ENCODE data around the gene JAK2. TPM values are rescaled to one million over a fixed set of nuclear protein-coding genes. Genes with fewer than 3 reads are reported as not detected.
"Not testable (repeated sequence)": the region's sequence is repeated elsewhere in the genome, so short reads cannot be mapped to it uniquely, and the experiment has no call there.

Gene JAK2
- total RNA-seq, result 12.7 TPM
- long read RNA-seq, full-length matches to known transcripts, result 3 of 13 reads
- long read RNA-seq, partial matches to known transcripts, result 8 of 13 reads
- long read RNA-seq, other reads (novel, unspliced or antisense), result 2 of 13 reads

DNA sequence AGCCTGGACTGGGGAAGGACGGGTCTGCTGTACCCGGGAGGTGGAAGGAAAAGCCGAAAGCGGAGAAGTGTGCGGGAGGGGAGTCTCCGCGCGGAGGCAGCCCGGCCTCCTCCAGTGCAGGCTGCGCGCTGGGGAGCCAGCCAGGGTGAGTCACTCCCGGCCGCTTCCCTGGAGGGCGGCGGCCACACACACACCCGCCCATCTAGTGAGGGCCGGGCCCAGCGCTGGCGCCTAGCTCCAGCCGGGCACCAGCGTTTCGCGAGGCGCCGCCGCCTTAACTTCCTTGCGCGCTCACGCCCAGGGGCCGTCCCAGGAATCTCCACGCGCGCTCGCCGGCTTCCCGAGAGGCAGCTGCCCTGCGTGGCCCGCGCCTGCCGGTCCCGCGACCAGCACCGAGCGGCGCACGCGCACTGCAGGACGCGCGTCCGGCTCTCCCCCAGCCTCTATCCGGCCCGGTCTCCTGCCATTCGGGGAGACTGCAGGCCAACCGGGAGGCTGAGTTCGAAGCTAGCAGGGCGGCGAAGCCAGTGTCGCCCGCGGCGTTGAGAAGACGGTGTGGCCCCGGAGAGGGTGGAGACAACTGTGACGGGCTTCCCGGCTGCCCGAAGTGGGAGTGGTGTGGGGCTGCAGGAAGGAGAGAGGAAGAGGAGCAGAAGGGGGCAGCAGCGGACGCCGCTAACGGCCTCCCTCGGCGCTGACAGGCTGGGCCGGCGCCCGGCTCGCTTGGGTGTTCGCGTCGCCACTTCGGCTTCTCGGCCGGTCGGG is at the start of gene JAK2:
Gene JAK2, plus strand, starts transcription at position 652 of the 765 bp plus-strand sequence. CDS start 36,716 bp downstream, outside the sequence.
- intact Hi-C loops (cut with DNase I), result loop anchor here (5.0 to 10.0 kb wide), 2 partner anchors 190 to 223 kb away; partner anchors contain the start of gene RCL1
- DNase-seq, result peak; percentile 95
- peak; percentile 94 for ATAC-seq (ENCODE audit: poor library complexity)

- ATAC-seq (ENCODE audit: poor library complexity) (no peak), DNase-seq (no peak)
- intact Hi-C loops (cut with DNase I), result no loop called here
These were observed 48.8 kb upstream of the JAK2 start for GRCh38 chr9:4936277-4936676.

DNA sequence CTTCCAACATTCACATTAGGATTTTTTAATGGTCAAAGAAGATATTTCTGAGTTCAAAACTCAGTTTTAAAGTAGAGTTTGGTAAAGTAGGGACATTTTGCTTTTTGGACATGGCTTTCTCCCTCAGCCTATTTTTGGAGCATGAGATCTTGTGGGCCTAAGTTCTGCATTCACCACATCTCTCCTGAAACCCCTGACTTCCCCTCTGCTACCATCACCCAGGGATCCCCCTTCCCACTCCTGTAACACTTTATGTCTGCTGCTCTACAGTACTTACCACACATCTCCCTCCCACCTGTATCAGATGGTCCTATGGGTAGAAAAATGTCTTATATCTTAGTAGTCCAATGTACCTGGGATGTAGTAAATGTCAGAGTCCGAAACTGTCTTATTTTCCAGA is 48.2 kb upstream of the JAK2 start:
- intact Hi-C loops (cut with DNase I), result no loop called here
- ATAC-seq (ENCODE audit: poor library complexity), result no peak
- DNase-seq, result no peak

GRCh38 chr9:4937446-4937845 is 47.6 kb upstream of the JAK2 start:
- intact Hi-C loops (cut with DNase I), result no loop called here
- ATAC-seq (ENCODE audit: poor library complexity) (no peak), DNase-seq (no peak)

GRCh38 chr9:4938496-4938895 is 46.6 kb upstream of the JAK2 start:
- no peak for ATAC-seq (ENCODE audit: poor library complexity)

GRCh38 chr9:4939118-4939561 is 45.9 kb upstream of the JAK2 start:
- intact Hi-C loops (cut with DNase I), result no loop called here
- DNase-seq (no peak), ATAC-seq (ENCODE audit: poor library complexity) (peak; percentile 57)

More at GRCh38 chr9:4938496-4938895, 46.6 kb upstream of the JAK2 start:
- DNase-seq, result no peak
- intact Hi-C loops (cut with DNase I), result no loop called here

- intact Hi-C loops (cut with DNase I); DNase-seq; ATAC-seq (ENCODE audit: poor library complexity): not testable (repeated sequence)
These were observed 42.9 kb upstream of the JAK2 start for GRCh38 chr9:4942042-4942691.

GRCh38 chr9:4943346-4943745 is 41.7 kb upstream of the JAK2 start:
- intact Hi-C loops (cut with DNase I), result no loop called here
- ATAC-seq (ENCODE audit: poor library complexity) (peak; percentile 75), DNase-seq (no peak)

- ATAC-seq (ENCODE audit: poor library complexity); intact Hi-C loops (cut with DNase I); DNase-seq: not testable (repeated sequence)
These were observed 40.5 kb upstream of the JAK2 start for GRCh38 chr9:4944431-4945211.

- no peak for DNase-seq
- intact Hi-C loops (cut with DNase I), result no loop called here
- ATAC-seq (ENCODE audit: poor library complexity), result no peak
These were observed 38.1 kb upstream of the JAK2 start for GRCh38 chr9:4946937-4947336.

GRCh38 chr9:4955836-4956235 is 29.2 kb upstream of the JAK2 start:
- intact Hi-C loops (cut with DNase I), result no loop called here
- no peak for ATAC-seq (ENCODE audit: poor library complexity)
- no peak for DNase-seq

GRCh38 chr9:4959031-4959430 is 26.0 kb upstream of the JAK2 start:
- DNase-seq (no peak), ATAC-seq (ENCODE audit: poor library complexity) (no peak)
- intact Hi-C loops (cut with DNase I), result no loop called here

DNA sequence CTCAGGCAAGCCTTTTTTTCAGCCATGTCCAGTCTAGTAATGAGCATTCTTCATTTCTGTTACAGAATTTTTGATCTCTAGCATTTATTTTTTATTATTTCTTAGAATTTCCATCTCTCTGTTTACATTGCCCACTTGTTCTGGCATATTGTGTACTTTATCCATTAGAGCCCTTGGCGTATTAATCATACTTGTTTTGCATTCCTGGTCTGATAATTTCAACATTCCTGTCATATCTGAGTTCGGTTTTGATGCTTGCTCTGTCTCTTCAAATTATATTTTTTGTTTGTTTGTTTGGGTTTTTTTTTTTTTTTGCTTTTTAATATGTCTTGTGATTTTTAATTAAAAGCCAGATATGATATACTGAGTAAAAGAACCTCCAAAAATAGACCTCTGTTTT is 23.0 kb upstream of the JAK2 start:
- DNase-seq, result no peak
- intact Hi-C loops (cut with DNase I), result no loop called here
- no peak for ATAC-seq (ENCODE audit: poor library complexity)

DNA sequence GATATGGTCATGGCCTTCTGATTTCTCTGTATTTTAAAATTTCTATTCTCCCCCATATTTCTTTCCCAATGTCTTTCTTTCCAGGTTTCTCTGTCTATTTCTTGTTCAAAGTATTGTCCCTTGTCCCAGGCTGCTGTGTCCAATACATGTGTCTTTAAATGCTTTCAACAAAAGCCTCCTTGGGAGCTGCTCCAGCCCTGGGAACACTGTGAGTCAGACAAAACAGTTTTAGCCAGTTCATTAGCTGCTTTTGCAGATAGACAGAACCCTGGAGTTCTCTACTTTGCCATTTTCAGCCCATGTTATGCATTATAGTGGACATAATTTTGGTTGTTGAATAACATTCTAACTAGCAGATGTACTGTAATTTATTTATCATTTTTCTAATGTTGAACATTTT is 20.5 kb upstream of the JAK2 start:
- DNase-seq (no peak), ATAC-seq (ENCODE audit: poor library complexity) (no peak)
- intact Hi-C loops (cut with DNase I), result no loop called here

- ATAC-seq (ENCODE audit: poor library complexity) (no peak), DNase-seq (no peak)
- intact Hi-C loops (cut with DNase I), result no loop called here
These were observed 19.8 kb upstream of the JAK2 start for GRCh38 chr9:4965174-4965821.

DNA sequence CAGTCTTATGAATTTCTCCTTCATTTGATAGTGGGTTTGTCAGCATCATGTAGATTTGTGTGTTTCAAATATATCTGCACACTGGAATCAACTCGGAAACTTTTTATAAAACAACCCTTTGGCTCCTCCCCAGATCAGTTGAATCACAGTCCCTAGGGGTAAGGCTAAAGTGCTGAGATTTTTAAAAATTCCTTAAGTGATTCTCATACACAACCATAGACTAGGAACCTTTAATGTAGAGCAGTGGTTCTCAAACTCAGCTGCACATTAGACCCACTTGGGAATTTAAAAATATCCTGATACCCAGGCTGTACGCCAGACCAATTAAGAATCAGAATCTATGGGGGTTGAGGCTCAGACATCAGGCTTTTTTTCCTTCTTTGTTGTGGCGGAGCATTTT is 17.5 kb upstream of the JAK2 start:
- no peak for DNase-seq
- peak; percentile 46 for ATAC-seq (ENCODE audit: poor library complexity)
- intact Hi-C loops (cut with DNase I), result no loop called here

GRCh38 chr9:4969130-4969529 is 15.9 kb upstream of the JAK2 start:
- ATAC-seq (ENCODE audit: poor library complexity) (no peak), DNase-seq (no peak)
- intact Hi-C loops (cut with DNase I), result no loop called here

DNA sequence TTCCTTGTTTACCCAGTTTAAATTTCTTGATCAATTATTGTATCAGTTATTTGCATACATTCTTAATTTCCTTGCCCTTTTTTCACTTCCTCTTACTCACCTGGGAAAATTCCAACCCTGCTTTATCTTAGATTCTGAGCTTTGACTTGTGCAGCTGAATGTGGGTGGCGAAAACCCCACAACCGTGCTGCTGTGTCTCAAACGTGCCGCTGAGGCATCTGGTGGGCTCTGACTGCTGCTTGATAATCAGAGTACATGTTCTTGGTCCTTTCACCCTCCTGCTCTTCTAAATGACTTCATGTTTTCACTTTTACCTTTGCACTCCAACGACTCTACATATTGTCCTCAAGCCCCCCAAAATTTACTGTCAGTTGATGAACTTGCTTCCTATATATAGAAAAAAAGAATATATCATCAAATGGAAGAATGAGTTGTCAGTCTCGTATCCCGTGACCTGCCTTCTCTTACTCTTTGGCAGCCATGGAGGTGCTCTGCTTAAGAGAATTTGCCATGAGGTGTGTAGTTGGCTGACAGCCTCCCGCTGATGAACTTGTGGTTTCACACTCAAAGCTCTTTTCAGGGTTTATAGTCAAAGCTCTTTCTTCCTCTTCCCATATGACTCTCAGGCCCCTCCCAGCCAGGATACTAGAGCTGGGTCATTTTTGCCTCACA is 14.0 kb upstream of the JAK2 start:
- no peak for DNase-seq
- intact Hi-C loops (cut with DNase I), result no loop called here

More for the DNA sequence above, 14.0 kb upstream of the JAK2 start:
- no peak for ATAC-seq (ENCODE audit: poor library complexity)
